SK-N-SH (cell line): ENCODE data around the gene GLDC.

Experiments
- ELF1 ChIP-seq: IDR thresholded peaks from 2 replicates; pipeline ENCODE4 v1.4.0; 2012
- EP300 ChIP-seq, 2 experiments: IDR thresholded peaks; 2 replicates each; pipeline versions ENCODE4 v1.4.0 to v1.6.1; 2012; ENCODE audit warnings: borderline replicate concordance in 1 of 2, low read depth in 1 of 2, low read length in 1 of 2
- EZH2phosphoT487 ChIP-seq: fragments of 200-600 bp; sonication (generic); IDR thresholded peaks from 2 replicates; pipeline ENCODE4 v1.6.1; 2017; ENCODE audit warnings: low read depth, mixed run types, mild to moderate bottlenecking, antibody characterized with exemption, moderate library complexity, borderline replicate concordance
- GABPA ChIP-seq: IDR thresholded peaks from 2 replicates; pipeline ENCODE4 v1.4.0; 2012; ENCODE audit warnings: low read depth, mild to moderate bottlenecking
- JUND ChIP-seq: IDR thresholded peaks from 2 replicates; pipeline ENCODE4 v1.4.0; 2012
- RFX5 ChIP-seq: IDR thresholded peaks from 2 replicates; pipeline ENCODE4 v1.6.1; 2012; ENCODE audit warnings: mild to moderate bottlenecking, improper control_type of control experiment, low read length
- TAF1 ChIP-seq: IDR thresholded peaks from 2 replicates; pipeline ENCODE4 v1.6.1; 2012; ENCODE audit warnings: low read depth, mild to moderate bottlenecking, low read length, moderate library complexity, borderline replicate concordance
- TCF12 ChIP-seq: IDR thresholded peaks from 2 replicates; pipeline ENCODE4 v1.4.0; 2012
- TEAD4 ChIP-seq: IDR thresholded peaks from 2 replicates; pipeline ENCODE4 v1.4.0; 2012; ENCODE audit warnings: mild to moderate bottlenecking, borderline replicate concordance; ENCODE audit not compliant: insufficient read depth
- TF ChIP-seq, protein P1 (sequence below): fragments of 200-600 bp; sonication (generic); IDR thresholded peaks from 2 replicates; pipeline ENCODE4 v1.6.1; 2017; ENCODE audit warnings: antibody characterized with exemption, mild to moderate bottlenecking, moderate library complexity
- TF ChIP-seq, protein P2 (sequence below): IDR thresholded peaks from 2 replicates; pipeline ENCODE4 v1.4.0; 2012; ENCODE audit warnings: low read depth, borderline replicate concordance
- TF ChIP-seq, protein P3 (sequence below): IDR thresholded peaks from 2 replicates; pipeline ENCODE4 v1.6.1; 2012; ENCODE audit warnings: mild to moderate bottlenecking, low read depth, low read length, moderate library complexity
- TF ChIP-seq, protein P4 (sequence below): IDR thresholded peaks from 2 replicates; pipeline ENCODE4 v1.4.0; 2012; ENCODE audit warnings: low read depth
- TF ChIP-seq, protein P5 (sequence below): fragments of 150-350 bp; IDR thresholded peaks from 2 replicates; pipeline ENCODE4 v1.6.1; 2017; ENCODE audit warnings: antibody characterized with exemption, low read length, low read depth, borderline replicate concordance

DNA sequence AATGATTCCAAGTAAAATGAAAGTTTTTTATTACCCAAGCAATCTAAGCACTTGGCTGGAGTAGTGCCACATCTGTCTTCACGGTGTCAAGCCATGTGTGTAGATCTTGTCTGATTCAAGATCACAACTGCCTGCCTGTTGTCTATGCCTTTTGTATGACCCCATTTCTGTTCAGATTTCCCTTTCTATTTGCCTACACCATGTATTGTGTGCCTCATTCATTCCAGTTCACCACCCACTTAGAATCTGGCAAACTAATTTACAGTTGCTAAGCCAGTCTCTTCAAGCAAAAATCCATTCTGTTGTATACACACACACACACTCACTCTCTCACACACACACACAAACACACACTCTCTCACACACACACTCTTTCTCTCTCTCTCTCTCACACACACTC is 33.7 kb downstream of the GLDC start:
- TF ChIP-seq, protein P1, sequence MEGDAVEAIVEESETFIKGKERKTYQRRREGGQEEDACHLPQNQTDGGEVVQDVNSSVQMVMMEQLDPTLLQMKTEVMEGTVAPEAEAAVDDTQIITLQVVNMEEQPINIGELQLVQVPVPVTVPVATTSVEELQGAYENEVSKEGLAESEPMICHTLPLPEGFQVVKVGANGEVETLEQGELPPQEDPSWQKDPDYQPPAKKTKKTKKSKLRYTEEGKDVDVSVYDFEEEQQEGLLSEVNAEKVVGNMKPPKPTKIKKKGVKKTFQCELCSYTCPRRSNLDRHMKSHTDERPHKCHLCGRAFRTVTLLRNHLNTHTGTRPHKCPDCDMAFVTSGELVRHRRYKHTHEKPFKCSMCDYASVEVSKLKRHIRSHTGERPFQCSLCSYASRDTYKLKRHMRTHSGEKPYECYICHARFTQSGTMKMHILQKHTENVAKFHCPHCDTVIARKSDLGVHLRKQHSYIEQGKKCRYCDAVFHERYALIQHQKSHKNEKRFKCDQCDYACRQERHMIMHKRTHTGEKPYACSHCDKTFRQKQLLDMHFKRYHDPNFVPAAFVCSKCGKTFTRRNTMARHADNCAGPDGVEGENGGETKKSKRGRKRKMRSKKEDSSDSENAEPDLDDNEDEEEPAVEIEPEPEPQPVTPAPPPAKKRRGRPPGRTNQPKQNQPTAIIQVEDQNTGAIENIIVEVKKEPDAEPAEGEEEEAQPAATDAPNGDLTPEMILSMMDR, result no peak
- TF ChIP-seq EZH2phosphoT487 (no peak), JUND (no peak), EP300 (IDR thresholded peaks at IDR 0.05; ENCODE audit: borderline replicate concordance in 1 of 2, low read depth in 1 of 2, low read length in 1 of 2) (no peak), TAF1 (no peak), RFX5 (no peak), TCF12 (no peak), GABPA (no peak), TEAD4 (no peak), ELF1 (no peak)
- TF ChIP-seq, protein P2, sequence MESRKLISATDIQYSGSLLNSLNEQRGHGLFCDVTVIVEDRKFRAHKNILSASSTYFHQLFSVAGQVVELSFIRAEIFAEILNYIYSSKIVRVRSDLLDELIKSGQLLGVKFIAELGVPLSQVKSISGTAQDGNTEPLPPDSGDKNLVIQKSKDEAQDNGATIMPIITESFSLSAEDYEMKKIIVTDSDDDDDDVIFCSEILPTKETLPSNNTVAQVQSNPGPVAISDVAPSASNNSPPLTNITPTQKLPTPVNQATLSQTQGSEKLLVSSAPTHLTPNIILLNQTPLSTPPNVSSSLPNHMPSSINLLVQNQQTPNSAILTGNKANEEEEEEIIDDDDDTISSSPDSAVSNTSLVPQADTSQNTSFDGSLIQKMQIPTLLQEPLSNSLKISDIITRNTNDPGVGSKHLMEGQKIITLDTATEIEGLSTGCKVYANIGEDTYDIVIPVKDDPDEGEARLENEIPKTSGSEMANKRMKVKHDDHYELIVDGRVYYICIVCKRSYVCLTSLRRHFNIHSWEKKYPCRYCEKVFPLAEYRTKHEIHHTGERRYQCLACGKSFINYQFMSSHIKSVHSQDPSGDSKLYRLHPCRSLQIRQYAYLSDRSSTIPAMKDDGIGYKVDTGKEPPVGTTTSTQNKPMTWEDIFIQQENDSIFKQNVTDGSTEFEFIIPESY, result no peak
- TF ChIP-seq, protein P3, sequence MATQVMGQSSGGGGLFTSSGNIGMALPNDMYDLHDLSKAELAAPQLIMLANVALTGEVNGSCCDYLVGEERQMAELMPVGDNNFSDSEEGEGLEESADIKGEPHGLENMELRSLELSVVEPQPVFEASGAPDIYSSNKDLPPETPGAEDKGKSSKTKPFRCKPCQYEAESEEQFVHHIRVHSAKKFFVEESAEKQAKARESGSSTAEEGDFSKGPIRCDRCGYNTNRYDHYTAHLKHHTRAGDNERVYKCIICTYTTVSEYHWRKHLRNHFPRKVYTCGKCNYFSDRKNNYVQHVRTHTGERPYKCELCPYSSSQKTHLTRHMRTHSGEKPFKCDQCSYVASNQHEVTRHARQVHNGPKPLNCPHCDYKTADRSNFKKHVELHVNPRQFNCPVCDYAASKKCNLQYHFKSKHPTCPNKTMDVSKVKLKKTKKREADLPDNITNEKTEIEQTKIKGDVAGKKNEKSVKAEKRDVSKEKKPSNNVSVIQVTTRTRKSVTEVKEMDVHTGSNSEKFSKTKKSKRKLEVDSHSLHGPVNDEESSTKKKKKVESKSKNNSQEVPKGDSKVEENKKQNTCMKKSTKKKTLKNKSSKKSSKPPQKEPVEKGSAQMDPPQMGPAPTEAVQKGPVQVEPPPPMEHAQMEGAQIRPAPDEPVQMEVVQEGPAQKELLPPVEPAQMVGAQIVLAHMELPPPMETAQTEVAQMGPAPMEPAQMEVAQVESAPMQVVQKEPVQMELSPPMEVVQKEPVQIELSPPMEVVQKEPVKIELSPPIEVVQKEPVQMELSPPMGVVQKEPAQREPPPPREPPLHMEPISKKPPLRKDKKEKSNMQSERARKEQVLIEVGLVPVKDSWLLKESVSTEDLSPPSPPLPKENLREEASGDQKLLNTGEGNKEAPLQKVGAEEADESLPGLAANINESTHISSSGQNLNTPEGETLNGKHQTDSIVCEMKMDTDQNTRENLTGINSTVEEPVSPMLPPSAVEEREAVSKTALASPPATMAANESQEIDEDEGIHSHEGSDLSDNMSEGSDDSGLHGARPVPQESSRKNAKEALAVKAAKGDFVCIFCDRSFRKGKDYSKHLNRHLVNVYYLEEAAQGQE, result no peak
- TF ChIP-seq, protein P4, sequence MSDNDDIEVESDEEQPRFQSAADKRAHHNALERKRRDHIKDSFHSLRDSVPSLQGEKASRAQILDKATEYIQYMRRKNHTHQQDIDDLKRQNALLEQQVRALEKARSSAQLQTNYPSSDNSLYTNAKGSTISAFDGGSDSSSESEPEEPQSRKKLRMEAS, result no peak
- TF ChIP-seq, protein P5, sequence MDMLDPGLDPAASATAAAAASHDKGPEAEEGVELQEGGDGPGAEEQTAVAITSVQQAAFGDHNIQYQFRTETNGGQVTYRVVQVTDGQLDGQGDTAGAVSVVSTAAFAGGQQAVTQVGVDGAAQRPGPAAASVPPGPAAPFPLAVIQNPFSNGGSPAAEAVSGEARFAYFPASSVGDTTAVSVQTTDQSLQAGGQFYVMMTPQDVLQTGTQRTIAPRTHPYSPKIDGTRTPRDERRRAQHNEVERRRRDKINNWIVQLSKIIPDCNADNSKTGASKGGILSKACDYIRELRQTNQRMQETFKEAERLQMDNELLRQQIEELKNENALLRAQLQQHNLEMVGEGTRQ, result no peak
